OCI-LY3 (cell line): ENCODE measurements around the gene SYNRG.

Experiments used
- CTCF ChIP-seq: fragments of 200-600, 300-600 bp; sonication (generic); IDR thresholded peaks from 2 replicates; pipeline ENCODE4 v1.5.1; 2014; ENCODE audit warnings: antibody characterized with exemption, low read length, low read depth
- EZH2phosphoT487 ChIP-seq: fragments of 200-600 bp; shearing (Covaris generic); IDR thresholded peaks from 2 replicates; pipeline ENCODE4 v1.6.1; 2018; ENCODE audit warnings: antibody characterized with exemption, mixed run types, low read depth

- no peak for TF ChIP-seq CTCF
- no peak for TF ChIP-seq EZH2phosphoT487
These were observed 55.7 kb downstream of the SYNRG start for GRCh38 chr17:37553401-37553966.
